ENCODE results near the gene CHRNA4. TPM values are rescaled to one million over a fixed set of nuclear protein-coding genes. Genes with fewer than 3 reads are reported as not detected.
"Not testable (repeated sequence)": the region's sequence is repeated elsewhere in the genome, so short reads cannot be mapped to it uniquely, and the experiment has no call there.

The CHRNA4 gene
- total RNA-seq, 2 donors from 2014 or later: not detected

DNA sequence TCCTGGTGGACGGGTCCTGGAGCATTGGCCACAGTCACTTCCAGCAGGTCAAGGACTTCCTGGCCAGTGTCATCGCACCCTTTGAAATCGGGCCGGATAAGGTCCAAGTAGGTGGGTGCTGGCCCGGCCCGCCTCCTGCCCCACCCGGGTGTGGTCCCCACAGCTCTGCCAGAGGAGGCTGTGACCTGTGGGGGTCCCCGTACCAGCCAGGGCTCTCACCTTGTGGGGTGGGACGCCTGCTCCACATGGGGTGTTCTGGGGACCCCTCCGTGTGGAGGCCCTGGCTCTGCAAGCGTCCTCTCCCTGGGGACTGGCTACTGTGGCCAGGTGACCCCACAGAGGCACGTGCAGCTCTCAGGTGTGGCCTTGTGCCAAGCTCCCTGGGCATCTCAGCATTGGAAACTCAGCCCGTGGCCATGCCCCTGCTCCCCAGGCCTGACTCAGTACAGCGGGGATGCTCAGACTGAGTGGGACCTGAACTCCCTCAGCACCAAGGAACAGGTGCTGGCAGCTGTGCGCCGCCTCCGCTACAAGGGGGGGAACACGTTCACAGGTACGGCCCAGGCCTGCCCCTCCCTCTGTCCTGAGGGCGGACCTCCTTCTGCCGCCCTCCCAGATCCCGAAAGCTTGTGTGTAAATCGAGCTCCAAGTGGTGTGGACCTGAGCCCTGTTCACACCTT lies 53.5 kb downstream of the CHRNA4 start:
- intact Hi-C loops (cut with DNase I): loop anchor here (2.0 to 5.0 kb wide), 2 partner anchors 73 to 75 kb away; no protein-coding TSS in a partner anchor

DNA sequence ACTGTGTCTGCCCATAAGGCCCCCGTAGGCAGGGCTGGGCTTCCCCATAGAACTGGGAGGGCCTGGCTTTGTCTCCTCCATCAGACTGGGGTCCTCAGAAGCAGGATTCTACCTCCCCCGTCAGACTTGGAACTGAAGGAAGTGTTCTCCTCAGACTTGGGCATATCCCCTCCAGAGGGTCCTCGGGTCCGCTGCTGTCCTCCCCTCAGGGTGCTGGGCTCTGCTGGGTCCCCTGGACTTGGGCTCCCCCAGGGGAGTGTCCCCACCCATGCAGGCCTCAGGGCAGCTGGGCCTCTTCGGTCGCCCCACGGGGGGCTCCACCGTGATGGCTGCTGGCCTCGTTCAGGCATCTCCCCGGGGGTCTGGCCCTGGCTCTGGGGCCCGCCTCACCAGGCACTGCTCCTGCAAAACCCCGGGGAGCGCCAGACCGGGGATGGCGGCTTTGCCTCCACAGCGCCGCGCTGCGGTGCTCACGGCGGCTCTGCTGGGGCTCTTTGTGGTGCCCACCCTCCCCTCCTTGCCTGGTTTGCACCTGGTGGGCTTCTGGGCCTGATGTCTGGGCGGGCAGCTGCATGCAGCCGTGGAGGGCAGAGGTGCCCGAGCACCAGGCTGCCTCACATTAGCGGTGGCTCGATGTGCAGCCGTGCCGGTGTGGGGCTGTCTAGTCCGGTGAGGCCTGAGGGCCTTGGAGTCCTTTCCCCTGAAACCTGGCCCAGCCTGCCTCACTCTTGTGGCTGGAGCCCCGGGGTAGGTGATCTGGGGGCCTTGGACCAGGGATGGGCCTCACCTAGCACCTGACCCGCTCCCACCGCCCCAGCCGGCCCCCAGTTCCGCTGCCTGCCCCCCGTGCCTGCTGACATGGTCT lies 54.2 kb downstream of the CHRNA4 start:
- DNase-seq (ENCODE audit: low spot score): no peak
- intact Hi-C loops (cut with DNase I): loop anchor here in 1 of 2 donors (5.0 kb wide), 1 partner anchor 75 kb away; no protein-coding TSS in a partner anchor

More for the DNA sequence above, 53.5 kb downstream of the CHRNA4 start:
- DNase-seq (ENCODE audit: low spot score): no peak

DNA sequence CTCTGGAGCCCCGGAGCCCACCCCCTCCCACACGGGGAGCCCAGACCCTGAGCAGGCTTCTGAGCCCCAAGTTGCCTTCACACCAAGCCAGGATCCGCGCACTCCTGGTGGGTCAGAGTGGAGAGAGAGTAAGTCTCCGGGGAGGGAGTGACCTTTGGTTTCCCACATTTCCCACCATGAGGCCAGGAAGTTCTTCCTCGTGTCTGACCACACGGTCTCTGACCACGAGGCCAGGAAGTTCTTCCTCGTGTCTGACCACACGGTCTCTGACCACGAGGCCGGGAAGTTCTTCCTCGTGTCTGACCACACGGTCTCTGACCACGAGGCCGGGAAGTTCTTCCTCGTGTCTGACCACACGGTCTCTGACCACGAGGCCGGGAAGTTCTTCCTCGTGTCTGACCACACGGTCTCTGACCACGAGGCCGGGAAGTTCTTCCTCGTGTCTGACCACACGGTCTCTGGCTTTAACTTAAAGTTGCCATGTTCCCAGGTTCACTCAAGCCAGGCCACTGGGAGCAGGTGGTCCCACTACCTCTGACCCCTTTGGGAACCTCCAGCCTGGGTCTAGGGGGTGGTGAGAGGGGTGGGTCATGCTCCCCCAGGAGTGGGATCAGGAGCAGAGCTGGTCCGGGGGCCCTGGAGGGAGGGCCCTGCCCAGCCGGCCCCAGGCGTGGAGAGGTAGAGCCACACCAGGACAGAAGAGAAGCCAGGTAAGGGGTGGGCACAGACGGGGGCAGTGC lies 55.0 kb downstream of the CHRNA4 start:
- DNase-seq (ENCODE audit: low spot score): not testable (repeated sequence)
- intact Hi-C loops (cut with DNase I): loop anchor here in 1 of 2 donors (5.0 kb wide), 1 partner anchor 76 kb away; no protein-coding TSS in a partner anchor

DNA sequence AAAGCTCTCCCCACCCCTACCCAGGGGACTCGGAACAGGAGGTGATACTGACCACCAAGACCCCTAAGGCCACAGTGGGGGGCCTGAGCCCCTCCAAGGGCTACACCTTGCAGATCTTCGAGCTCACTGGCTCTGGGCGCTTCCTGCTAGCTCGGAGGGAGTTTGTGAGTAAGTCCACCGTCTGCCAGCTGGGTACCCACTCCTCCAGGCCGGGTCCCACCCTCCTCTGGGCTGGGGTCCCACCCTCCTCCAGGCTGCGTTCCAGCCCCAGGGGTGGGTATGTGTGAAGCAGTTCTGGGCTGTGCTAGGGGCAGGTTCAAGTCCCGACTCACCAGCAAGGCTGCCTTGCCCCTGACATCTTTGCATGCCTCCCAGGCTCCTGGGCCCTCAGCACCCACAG lies 55.8 kb downstream of the CHRNA4 start:
- no peak for DNase-seq (ENCODE audit: low spot score)
- intact Hi-C loops (cut with DNase I): loop anchor here in 1 of 2 donors (5.0 kb wide), 1 partner anchor 77 kb away; no protein-coding TSS in a partner anchor

DNA sequence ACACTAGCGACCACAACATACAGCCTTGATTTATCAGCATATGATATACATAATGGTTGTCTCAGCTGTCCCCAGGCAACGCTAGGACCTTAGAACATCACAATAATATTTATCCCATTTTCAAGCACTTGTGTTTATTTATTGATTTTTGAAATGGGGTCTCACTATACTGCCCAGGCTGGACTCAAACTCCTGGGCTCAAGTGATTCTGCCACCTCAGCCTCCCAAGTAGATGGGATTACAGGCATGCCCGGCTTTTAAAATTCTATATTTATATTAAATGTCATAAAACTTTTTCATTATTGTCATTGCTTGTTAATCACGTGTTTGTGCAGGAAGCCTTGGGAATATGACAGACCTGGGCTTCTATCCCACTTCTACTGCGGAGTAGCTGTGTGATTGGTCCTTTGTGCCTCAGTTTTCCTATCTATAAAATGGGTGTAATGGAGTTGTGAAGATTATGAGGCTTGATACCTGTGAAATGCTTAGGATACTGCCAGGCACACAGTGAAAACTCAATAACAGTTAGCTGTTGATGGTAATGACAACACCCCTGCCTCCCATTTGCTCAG lies 58.0 kb downstream of the CHRNA4 start:
- DNase-seq (ENCODE audit: low spot score): no peak
- intact Hi-C loops (cut with DNase I): no loop called here

DNA sequence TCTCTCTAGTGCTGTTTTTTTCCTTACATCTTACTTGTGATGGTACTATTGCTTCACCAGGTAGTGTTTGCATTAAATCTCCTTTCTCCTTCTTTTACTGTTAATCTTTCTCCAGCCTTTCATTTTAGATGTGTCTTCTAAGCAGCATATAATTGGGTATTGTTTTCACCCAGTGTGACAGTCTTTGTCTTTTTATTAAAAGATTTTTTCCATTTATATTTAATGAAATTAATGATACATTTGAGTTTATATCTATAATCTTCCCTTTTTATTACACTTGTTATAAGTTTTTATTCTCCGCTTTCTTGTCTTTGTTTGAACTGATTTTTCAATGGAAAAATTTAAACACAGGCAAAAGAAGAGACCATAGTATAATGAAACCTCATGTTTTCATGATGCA lies 59.5 kb downstream of the CHRNA4 start:
- intact Hi-C loops (cut with DNase I): no loop called here
- no peak for DNase-seq (ENCODE audit: low spot score)

DNA sequence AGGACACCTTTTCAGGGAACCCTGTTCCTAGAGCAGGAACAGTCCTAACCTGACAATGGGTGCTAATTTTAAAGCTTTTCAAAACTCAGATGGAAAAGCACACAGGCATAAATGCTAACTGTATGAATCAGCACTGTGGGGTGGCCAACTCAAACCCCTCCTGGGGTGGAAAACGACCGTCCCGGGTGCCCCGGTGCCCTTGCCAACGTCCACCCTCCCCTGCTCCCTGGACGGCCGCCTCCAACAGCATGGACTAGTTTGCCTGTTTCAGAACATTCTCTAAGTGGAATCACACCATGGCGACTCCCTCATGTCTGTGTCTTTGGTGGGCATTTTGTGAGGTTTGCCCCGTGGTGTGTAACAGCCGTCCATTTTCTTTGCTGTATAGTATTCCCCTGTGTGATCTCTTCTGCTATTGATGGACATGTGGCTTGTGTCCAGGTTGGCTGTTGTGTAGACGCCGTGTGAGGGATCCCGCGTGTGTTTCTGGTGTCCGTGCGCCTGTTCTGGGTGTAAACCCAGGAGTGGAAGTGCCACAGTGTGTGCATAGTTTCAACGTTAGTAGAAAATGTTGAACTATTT lies 62.3 kb downstream of the CHRNA4 start:
- intact Hi-C loops (cut with DNase I): no loop called here
- no peak for DNase-seq (ENCODE audit: low spot score)

DNA sequence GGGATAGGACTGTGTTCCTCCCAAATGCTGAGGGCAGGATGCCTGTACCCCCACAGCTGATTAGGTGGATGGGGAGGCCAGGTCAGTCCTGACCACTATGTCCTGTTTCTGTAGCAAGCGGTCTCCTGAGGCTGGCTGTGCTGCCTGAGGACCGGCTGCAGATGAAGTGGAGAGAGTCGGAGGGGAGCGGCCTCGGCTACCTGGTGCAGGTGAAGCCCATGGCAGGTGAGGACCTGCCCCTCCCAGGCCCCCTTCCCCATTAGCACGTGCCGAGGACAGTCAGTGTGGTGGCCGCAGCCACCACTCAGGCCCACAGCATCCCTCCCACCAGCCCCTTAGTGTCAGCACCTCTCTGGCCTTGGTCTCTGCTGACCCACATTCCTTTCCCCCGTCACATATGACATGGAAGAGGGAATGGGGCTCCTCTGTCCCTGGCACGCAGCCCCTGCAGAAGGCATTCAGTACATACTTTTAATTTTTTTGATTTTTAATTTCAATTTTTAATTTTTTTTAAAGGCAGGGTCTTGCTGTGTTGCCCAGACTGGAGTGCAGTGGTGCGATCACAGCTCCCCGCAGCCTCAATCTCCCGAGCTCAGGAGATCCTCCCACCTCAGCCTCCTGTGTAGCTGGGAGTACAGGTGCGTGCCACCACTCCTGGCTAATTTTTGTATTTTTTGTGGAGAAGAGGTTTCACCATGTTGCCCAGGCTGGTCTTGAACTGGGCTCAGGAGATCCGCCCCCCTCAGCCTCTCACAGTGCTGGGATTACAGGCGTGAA lies 63.2 kb downstream of the CHRNA4 start:
- no peak for DNase-seq (ENCODE audit: low spot score)
- intact Hi-C loops (cut with DNase I): loop anchor here in 1 of 2 donors (2.0 kb wide), 1 partner anchor 335 kb away; no protein-coding TSS in a partner anchor

DNA sequence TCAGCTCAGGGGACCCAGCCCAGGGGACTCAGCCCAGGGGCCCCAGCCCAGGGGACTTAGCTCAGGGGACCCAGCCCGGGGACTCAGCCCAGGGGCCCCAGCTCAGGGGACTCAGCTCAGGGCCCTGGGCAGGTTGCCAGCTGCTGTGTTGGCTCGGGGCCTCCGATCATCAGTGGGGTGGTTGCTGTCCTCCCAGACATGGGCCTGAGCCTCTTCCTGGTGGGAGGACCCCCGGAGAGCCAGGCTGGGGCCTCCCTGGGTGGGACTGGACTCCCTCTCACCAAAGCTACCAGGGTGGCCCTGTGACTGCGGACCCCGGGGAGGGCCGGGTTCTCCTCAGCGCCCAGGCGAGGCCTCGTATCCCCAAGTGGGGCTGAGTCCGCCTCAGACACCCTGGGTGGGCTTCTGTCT lies 63.8 kb downstream of the CHRNA4 start:
- intact Hi-C loops (cut with DNase I): loop anchor here in 1 of 2 donors (2.0 kb wide), 1 partner anchor 335 kb away; no protein-coding TSS in a partner anchor
- no peak for DNase-seq (ENCODE audit: low spot score)

DNA sequence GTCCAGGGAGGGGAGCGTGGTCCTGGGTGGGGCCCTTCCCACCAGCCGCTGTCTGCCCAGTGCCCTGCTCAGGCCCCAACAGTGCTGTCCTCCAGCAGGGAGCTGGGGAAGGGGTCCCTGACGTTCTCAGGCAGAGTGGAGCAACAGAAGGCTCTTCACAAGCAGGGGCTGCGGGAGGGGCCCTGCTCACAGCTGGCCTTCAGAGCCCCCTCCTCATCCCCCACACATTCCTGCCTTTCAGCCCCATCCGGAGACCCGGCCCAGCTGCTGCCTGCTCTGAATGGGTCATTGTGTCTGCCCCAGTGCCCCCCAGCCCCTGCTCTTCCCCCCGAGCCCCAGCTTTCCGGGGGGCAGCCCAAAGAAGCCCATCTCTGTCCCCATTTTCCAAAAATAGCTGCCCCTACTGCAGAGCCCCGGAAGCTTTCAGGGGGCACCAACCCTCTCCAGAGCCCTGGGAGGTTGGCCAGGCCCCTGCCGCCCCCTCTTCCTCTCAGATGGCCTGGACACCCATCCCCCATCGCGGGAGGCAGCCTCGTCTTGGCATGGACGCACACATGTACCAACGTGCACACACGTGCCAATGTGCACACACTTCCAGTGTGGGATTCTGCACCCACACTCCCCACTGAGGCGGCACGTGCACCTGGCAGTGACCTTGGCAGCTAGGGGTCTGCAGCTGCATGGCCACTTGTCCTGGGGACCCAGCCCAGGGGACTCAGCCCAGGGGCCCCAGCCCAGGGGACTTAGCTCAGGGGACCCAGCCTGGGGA lies 64.4 kb downstream of the CHRNA4 start:
- DNase-seq (ENCODE audit: low spot score): no peak
- intact Hi-C loops (cut with DNase I): loop anchor here in 1 of 2 donors (2.0 kb wide), 1 partner anchor 334 kb away; no protein-coding TSS in a partner anchor

DNA sequence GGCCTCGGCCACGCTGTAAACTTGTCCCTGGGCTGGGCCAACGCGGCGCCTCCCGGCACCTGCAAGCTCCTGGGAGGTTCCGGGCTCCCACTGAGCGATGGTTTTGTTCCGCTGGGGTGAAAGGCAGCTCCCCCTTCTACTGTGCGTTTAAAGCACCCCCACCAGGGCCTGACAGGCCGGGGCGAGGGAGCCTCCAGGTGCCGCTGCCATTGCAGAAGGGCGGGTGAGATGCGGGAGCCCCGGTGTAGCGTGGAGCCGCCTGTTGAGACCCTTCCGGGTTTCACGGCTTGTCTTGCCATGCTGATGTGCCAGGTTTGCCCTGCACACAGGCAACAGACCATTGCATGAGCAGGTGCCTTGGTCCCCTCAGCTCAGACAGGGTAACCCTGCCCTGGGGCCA lies 65.3 kb downstream of the CHRNA4 start:
- intact Hi-C loops (cut with DNase I): loop anchor here in 1 of 2 donors (2.0 kb wide), 1 partner anchor 333 kb away; no protein-coding TSS in a partner anchor
- DNase-seq (ENCODE audit: low spot score): no peak

DNA sequence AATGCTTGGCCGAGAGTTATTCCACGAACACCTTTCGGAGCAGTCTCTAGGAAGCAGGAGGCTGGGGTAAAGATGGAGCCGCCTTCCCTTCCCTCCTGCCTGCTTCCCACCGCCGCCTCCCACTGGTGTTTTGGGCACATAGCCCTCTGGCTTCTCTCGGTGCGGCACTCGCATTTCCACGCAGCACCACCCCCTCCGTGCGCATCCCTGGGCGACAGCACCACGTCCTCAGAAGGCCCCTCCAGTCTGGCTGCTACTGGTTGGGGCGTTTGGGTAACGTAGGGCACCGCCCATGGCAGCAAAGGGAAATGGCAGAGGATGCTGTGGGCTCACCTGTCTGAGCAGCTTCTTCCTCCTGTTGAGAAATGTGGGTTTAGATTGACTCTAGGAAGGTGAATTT lies 65.7 kb downstream of the CHRNA4 start:
- intact Hi-C loops (cut with DNase I): no loop called here
- no peak for DNase-seq (ENCODE audit: low spot score)

DNA sequence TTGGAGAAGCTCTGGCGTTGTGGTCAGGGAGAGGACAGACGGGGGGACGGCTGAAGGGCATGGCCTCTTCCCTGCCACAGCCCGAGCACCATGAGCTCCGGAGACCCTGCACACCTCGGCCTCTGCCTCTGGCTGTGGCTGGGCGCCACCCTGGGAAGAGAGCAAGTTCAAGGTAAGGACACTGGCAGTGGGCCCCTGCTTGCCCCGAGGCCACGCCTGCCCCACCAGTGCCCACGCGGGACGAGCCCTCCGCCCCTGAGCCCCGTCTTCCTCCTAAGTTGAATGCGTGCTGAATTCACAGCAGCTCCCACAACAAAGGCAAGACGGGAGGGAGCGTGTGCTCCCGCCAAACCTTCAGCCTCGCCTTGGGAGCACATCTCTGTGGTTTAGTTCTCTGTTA lies 66.1 kb downstream of the CHRNA4 start:
- intact Hi-C loops (cut with DNase I): no loop called here
- DNase-seq (ENCODE audit: low spot score): no peak

DNA sequence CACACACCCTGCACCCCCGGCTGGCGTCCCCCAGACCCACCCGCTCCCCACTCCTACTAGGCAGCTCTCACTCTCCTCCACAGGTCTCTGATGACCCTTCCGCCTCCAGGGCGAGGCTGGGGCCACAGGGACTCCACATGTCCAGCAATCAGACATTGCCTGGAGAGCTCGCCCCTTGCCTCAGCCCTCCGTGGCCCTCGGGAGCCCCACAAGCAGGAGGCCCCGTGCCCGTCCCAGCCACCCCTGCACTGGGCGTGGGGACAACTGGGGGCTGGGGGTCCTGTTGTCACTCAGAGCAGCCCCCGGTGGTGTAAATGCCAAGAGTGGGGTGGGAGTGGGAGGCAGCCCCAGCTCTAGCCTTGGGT lies 66.6 kb downstream of the CHRNA4 start:
- intact Hi-C loops (cut with DNase I): no loop called here
- DNase-seq (ENCODE audit: low spot score): no peak

DNA sequence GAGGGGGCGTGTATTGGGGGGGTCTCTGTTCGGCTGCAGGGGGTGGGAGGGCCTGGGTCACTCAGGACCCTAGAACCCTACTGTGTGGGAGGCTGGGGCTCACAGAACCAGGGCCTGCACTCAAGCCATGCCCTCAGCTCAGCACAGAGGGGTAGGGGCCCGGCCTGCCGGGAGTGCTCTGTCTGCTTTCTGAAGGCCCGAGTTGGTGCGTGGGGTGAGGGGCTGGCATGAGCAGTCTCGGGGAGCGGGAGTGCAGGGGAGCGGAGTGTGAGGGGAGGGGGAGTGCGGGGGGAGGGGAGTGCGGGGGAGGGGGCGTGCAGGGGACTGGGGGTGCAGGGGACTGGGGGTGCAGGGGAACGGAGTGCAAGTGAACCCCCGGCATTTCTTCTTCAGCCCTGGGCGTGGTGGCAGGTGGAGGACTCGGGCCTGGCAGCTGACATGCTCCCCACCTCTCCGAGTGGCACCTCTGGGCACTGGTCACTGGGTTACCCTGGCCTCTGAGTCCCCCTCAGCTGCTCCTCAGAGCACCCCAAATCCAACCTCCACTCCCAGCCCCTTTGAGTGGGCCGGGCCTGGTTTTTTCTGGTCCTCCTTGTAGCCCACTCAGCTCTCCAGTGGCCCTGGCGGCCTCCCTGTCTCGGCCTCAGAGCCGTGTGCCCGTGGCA lies 67.1 kb downstream of the CHRNA4 start:
- intact Hi-C loops (cut with DNase I): no loop called here
- DNase-seq (ENCODE audit: low spot score): no peak

DNA sequence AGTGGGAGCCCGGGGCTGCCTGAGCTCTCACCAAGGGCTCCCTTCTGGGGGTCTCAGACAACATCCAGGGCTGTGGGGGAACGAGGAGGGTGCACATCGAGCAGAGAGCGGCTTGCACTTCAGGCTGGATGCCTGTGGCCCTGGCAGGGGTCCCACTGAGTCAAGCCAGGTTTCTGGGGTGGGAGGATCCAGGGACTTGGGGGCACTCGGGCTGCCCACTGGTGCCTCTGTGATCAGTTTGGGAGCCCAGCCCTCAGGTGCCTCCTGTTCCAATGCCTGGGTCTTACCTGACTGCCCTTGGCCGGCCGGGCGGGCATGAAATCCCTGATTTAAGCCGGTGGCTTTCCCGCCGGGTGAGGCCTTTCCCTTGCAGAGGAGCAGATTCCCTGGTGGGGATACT lies 67.7 kb downstream of the CHRNA4 start:
- DNase-seq (ENCODE audit: low spot score): no peak
- intact Hi-C loops (cut with DNase I): no loop called here
